Measurements from ENCODE around the gene KASH5. TPM values are rescaled to one million over a fixed set of nuclear protein-coding genes. Genes with fewer than 3 reads are reported as not detected.

KASH5 gene
- total RNA-seq, 2 experiments from 2014 or later: not detected

DNA sequence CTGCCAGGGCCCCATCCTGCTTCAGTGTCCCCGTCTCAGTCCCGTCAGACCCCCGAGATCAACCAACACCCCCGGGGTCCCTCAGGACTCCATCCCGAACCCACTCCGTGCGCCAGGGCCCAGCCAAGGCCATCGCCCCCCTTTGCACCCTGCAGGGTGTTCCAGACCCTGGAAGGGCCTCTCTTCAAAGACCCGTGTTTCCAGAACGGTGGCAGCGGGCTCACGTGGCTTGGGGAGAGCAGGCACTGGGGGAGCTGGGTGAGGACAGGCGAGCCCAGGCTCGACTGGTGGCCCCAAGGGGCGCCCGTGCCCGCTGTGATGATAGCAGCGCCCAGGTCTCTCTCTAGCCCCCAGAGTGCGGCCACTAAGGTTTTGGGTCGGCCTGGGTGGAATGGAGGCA is 1.4 kb downstream of the KASH5 start:
- Mint-ChIP-seq H3K27me3 (ENCODE audit: low read depth) (peaks cover 2% of the 10 kb centered on the region), H3K36me3 (ENCODE audit: low read depth) (no peaks in the 10 kb centered on the region), H3K4me1 (ENCODE audit: low read depth) (peaks cover 24% of the 10 kb centered on the region), H3K9me3 (ENCODE audit: insufficient read depth) (no peaks in the 10 kb centered on the region), H3K4me3 (no peak overlapping the region), H3K27ac (no peak overlapping the region)
- no peak for DNase-seq
- no peak for ATAC-seq
- ChIA-PET CTCF (interaction anchor here (3.4 kb wide), 1 partner anchor 80 kb away, joined by 51 read pairs; no protein-coding TSS in a partner anchor), POLR2A (no interaction called here)

DNA sequence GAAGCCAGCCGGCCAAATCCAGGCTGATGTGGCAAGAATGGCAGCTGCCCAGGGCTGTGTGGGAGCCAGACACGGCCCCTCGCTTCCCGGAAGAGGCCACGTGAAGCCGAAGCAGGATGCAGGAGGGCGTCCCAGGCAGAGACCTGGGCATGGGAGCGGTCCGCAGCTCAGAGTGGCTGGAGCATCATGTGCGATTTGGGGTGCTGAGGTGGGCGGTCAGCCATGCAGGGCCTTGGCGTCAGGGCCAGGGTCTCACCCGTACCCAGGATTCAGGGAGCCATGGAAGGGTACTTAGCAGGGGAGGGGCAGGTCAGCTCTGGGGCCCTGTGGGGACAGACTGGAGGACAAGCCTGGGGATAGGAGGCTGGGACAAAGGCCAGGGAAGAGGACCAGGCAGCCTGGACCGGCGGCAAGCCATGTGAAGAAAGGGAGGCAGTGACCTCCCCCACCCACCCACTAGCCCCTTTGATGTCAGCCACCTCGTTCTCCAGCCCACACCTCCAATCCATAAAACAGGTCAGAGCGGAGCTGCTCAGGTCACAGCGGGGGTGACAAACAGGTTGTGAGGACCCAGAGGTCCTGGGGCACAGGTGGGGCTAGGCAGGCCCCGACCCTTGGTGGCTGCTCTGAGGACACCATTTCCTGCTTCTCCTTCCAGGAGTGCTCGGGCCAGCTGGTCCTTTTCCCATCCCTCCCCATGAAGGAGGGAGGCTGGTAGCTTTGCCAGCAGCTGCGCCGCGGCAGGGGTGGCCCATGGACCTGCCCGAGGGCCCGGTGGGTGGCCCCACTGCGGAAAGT is 2.3 kb downstream of the KASH5 start:
- Mint-ChIP-seq H3K4me1 (ENCODE audit: low read depth) (peaks cover 24% of the 10 kb centered on the region), H3K36me3 (ENCODE audit: low read depth) (no peaks in the 10 kb centered on the region), H3K9me3 (ENCODE audit: insufficient read depth) (no peaks in the 10 kb centered on the region), H3K27me3 (ENCODE audit: low read depth) (peaks cover 2% of the 10 kb centered on the region), H3K4me3 (no peak overlapping the region), H3K27ac (no peak overlapping the region)
- ChIA-PET CTCF (interaction anchor here (1.4 to 3.4 kb wide), 7 partner anchors 7 to 83 kb away, joined by 8 to 52 read pairs (median 15); partner anchors contain the start of genes FLT3LG and PTH2), POLR2A (no interaction called here)
- ATAC-seq (no peak), DNase-seq (no peak)

DNA sequence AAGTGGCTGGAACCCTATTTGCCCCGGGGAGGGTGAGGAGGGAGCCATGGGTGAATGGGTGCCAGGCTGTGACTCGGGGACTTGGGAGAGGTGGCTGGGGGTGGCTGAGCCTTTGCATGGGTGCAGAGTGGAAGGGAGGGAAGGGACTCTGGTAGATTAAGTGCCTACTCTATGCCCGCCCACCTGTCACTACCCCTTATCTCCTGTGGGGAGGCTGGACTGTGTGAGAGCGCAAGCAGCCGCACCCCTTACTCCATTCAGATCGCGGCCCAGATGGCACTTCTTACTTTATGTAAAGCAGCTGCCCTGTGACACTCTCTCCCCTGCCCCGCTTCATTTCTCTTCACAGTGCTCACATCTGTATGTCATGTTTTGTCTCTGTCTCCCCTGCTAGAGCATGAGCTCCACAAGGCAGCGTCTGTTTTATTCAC is 2.9 kb downstream of the KASH5 start:
- POLR2A ChIA-PET: interaction anchor here (0.6 to 1.0 kb wide), 2 partner anchors 18 to 30 kb away, joined by 3 to 5 read pairs; no protein-coding TSS in a partner anchor
- CTCF ChIA-PET: interaction anchor here (0.7 to 3.4 kb wide), 39 partner anchors 8 to 293 kb away, joined by 3 to 52 read pairs (median 5); partner anchors contain the start of genes ALDH16A1, FLT3LG, GFY and PIH1D1
- Mint-ChIP-seq H3K9me3 (ENCODE audit: insufficient read depth) (no peaks in the 10 kb centered on the region), H3K4me1 (ENCODE audit: low read depth) (peaks cover 24% of the 10 kb centered on the region), H3K27me3 (ENCODE audit: low read depth) (peaks cover 3% of the 10 kb centered on the region), H3K36me3 (ENCODE audit: low read depth) (no peaks in the 10 kb centered on the region), H3K27ac (no peak overlapping the region), H3K4me3 (no peak overlapping the region)
- DNase-seq (no peak), ATAC-seq (no peak)

GRCh38 chr19:49391581-49392399 is 3.7 kb downstream of the KASH5 start:
- CTCF ChIA-PET: interaction anchor here (0.7 to 3.4 kb wide), 39 partner anchors 8 to 294 kb away, joined by 3 to 52 read pairs (median 5); partner anchors contain the start of genes ALDH16A1, FLT3LG, GFY and PIH1D1
- Mint-ChIP-seq H3K36me3 (ENCODE audit: low read depth) (no peaks in the 10 kb centered on the region), H3K9me3 (ENCODE audit: insufficient read depth) (no peaks in the 10 kb centered on the region), H3K27ac (peak overlapping the region; percentile 22), H3K27me3 (ENCODE audit: low read depth) (peaks cover 4% of the 10 kb centered on the region), H3K4me1 (ENCODE audit: low read depth) (peaks cover 24% of the 10 kb centered on the region), H3K4me3 (no peak overlapping the region)
- ATAC-seq (peak; percentile 96), DNase-seq (peak; percentile 86)
- POLR2A ChIA-PET: interaction anchor here (0.6 to 1.0 kb wide), 4 partner anchors 17 to 1863 kb away, joined by 3 to 5 read pairs (median 4); partner anchors contain the start of gene ALDH16A1

- ChIA-PET POLR2A (no interaction called here), CTCF (interaction anchor here (1.0 to 1.3 kb wide), 2 partner anchors 16 to 82 kb away, joined by 3 to 4 read pairs; no protein-coding TSS in a partner anchor)
- no peak overlapping the region for H3K27ac Mint-ChIP-seq
- DNase-seq: no peak
- H3K4me3 Mint-ChIP-seq: no peak overlapping the region
- peaks cover 8% of the 10 kb centered on the region for H3K27me3 Mint-ChIP-seq (ENCODE audit: low read depth)
- H3K9me3 Mint-ChIP-seq (ENCODE audit: insufficient read depth): no peaks in the 10 kb centered on the region
- H3K36me3 Mint-ChIP-seq (ENCODE audit: low read depth): no peaks in the 10 kb centered on the region
- H3K4me1 Mint-ChIP-seq (ENCODE audit: low read depth): peaks cover 27% of the 10 kb centered on the region
- ATAC-seq: no peak
These were observed 5.8 kb downstream of the KASH5 start for GRCh38 chr19:49393881-49394280.

DNA sequence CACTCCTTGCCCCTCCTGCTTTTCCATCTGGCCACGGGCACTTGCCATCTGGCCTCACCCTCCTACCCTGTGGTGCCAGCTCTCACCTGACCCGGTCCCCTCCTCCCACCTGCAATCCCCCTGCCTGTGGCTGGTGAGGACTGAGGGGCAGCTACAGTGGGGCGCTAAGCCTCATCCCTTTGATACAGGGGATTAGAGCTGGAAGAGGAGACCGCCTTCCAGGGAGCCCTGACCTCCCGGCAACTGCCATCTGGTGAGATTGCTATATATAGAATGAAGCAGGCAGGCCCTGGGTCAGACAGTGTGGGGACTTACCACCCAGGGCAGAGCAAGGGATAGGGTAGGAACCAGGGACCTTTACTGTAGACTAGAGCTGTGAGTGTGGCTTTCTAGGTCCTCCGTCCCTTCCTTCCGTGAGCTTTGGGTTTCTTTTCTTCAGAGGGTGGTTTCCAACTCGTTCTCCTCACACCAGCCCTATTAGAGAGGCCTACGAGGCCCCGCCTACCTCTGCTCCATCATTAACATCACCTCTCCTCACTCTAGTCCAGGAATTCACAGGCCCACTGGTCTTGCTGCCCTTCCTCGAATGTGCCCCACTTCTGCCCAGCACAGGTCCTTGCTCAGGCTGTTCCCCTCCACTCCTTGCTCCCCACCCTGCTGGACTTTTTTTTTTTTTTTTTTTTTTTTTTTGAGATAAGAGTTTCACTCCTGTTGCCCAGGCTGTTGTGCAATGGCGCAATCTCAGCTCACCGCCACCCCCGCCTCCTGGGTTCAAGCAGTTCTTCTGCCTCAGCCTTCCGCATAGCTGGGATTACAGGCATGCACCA is 7.7 kb downstream of the KASH5 start:
- DNase-seq (no peak), ATAC-seq (no peak)
- Mint-ChIP-seq H3K27ac (no peak overlapping the region), H3K4me3 (no peak overlapping the region), H3K36me3 (ENCODE audit: low read depth) (no peaks in the 10 kb centered on the region), H3K27me3 (ENCODE audit: low read depth) (peaks cover 8% of the 10 kb centered on the region), H3K9me3 (ENCODE audit: insufficient read depth) (no peaks in the 10 kb centered on the region), H3K4me1 (ENCODE audit: low read depth) (peaks cover 27% of the 10 kb centered on the region)
- ChIA-PET CTCF (interaction anchor here (0.7 to 0.9 kb wide), 2 partner anchors 26 to 75 kb away, joined by 3 read pairs; no protein-coding TSS in a partner anchor), POLR2A (no interaction called here)

GRCh38 chr19:49396738-49397505 is 8.9 kb downstream of the KASH5 start:
- CTCF ChIA-PET: no interaction called here
- Mint-ChIP-seq H3K27me3 (ENCODE audit: low read depth) (peaks cover 8% of the 10 kb centered on the region), H3K36me3 (ENCODE audit: low read depth) (no peaks in the 10 kb centered on the region), H3K9me3 (ENCODE audit: insufficient read depth) (no peaks in the 10 kb centered on the region), H3K4me1 (ENCODE audit: low read depth) (peaks cover 18% of the 10 kb centered on the region), H3K4me3 (no peak overlapping the region), H3K27ac (no peak overlapping the region)
- POLR2A ChIA-PET: no interaction called here
- no peak for ATAC-seq
- DNase-seq: no peak

DNA sequence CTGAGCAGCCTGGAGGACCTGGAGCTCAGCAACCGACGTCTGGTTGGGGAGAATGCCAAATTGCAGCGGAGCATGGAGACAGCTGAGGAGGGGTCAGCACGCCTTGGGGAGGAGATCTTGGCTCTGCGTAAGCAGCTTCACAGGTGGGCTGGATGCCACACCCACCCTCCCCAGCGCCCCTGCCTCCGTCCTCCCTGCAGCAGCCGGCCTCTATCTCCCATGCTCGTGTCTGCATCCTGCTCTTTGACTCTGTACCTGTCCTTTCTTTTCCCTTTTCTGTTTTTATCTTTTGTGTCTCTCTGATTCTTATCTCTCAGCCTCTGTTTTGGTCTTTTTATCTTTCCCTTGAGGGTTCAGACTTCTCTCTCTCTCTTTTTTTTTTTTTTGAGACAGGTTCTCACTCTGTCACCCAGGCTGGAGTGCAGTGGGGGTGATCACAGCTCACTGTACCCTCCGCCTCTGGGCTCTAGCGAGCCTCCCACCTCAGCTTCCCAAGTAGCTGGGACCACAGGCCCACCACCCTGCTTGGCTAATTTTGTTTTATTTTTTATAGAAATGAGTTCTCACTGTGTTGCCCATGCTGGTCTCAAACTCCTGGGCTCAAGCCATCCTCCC is 10.1 kb downstream of the KASH5 start:
- Mint-ChIP-seq H3K27me3 (ENCODE audit: low read depth) (peaks cover 8% of the 10 kb centered on the region), H3K4me1 (ENCODE audit: low read depth) (peaks cover 12% of the 10 kb centered on the region), H3K9me3 (ENCODE audit: insufficient read depth) (no peaks in the 10 kb centered on the region), H3K27ac (peak overlapping the region; percentile 55), H3K4me3 (no peak overlapping the region), H3K36me3 (ENCODE audit: low read depth) (no peaks in the 10 kb centered on the region)
- no peak for DNase-seq
- ATAC-seq: no peak
- ChIA-PET POLR2A (interaction anchor here (0.6 kb wide), 1 partner anchor 169 kb away, joined by 3 read pairs; no protein-coding TSS in a partner anchor), CTCF (no interaction called here)

- no peak overlapping the region for H3K4me3 Mint-ChIP-seq
- H3K36me3 Mint-ChIP-seq (ENCODE audit: low read depth): no peaks in the 10 kb centered on the region
- no peak overlapping the region for H3K27ac Mint-ChIP-seq
- DNase-seq: no peak
- H3K27me3 Mint-ChIP-seq (ENCODE audit: low read depth): peaks cover 8% of the 10 kb centered on the region
- peaks cover 17% of the 10 kb centered on the region for H3K4me1 Mint-ChIP-seq (ENCODE audit: low read depth)
- H3K9me3 Mint-ChIP-seq (ENCODE audit: insufficient read depth): no peaks in the 10 kb centered on the region
- ChIA-PET POLR2A (no interaction called here), CTCF (no interaction called here)
- ATAC-seq: no peak
These were observed 10.9 kb downstream of the KASH5 start for GRCh38 chr19:49398931-49399330.

DNA sequence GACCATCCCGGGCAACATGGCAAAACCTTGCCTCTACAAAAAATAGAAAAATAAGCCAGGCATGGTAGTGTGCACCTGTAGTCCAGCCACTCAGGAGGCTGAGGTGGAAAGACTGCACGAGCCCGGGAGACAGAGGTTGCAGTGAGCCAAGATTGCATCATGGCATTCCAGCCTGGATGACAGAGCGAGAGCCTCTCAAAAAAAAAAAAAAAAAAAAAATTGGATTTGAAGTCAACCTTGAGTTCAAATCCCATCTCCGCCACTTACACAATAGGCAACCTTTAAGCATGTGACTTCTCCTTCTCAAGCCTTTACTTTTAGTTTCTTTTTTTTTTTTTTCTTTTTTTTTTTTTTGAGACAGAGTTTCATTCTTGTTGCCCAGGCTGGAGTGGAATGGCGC is 12.0 kb downstream of the KASH5 start:
- Mint-ChIP-seq H3K4me1 (ENCODE audit: low read depth) (peaks cover 17% of the 10 kb centered on the region), H3K27ac (no peak overlapping the region), H3K36me3 (ENCODE audit: low read depth) (no peaks in the 10 kb centered on the region), H3K9me3 (ENCODE audit: insufficient read depth) (no peaks in the 10 kb centered on the region), H3K27me3 (ENCODE audit: low read depth) (peaks cover 8% of the 10 kb centered on the region), H3K4me3 (no peak overlapping the region)
- ChIA-PET CTCF (interaction anchor here (1.5 kb wide), 1 partner anchor 74 kb away, joined by 3 read pairs; no protein-coding TSS in a partner anchor), POLR2A (no interaction called here)
- ATAC-seq: no peak
- DNase-seq: no peak
